Tibial artery (tissue), 4 donors: Measurements from ENCODE around the gene PDE2A.

ENCODE experiments used
- DNase-seq, 2 donors: peaks; one replicate each; pipeline ENCODE4 v3.0.0-alpha.2; 2019
- H3K27ac ChIP-seq, 2 donors: fragments of 200-600 bp; sonication (generic) in 1 of 2; 1 replicate in 1 of 2; 2 replicates in 1 of 2; pipeline ENCODE4 v1.5.1; 2018 to 2019; ENCODE audit warnings: mild to moderate bottlenecking in 1 of 2
- H3K27me3 ChIP-seq, 2 donors: fragments of 200-600 bp; sonication (generic) in 1 of 2; one replicate each; pipeline versions ENCODE4 v1.5.1 to v1.6.0; 2016 to 2019
- H3K36me3 ChIP-seq, 3 donors: fragments of 200-600 bp; sonication (generic) in 2 of 3; one replicate each; pipeline ENCODE4 v1.5.1; 2016 to 2019; ENCODE audit warnings: mild to moderate bottlenecking in 2 of 3
- H3K4me1 ChIP-seq, 4 donors: fragments of 200-600 bp; sonication (generic) in 2 of 4; 1 replicate in 3 of 4; 2 replicates in 1 of 4; pipeline ENCODE4 v1.5.1; 2016 to 2019
- H3K4me3 ChIP-seq, 2 donors: fragments of 200-600 bp; sonication (generic) in 1 of 2; 1 replicate in 1 of 2; 2 replicates in 1 of 2; pipeline ENCODE4 v1.5.1; 2018 to 2019; ENCODE audit warnings: mild to moderate bottlenecking in 2 of 2
- H3K9me3 ChIP-seq, 3 donors: fragments of 200-600 bp; sonication (generic) in 1 of 3; one replicate each; pipeline ENCODE4 v1.5.1; 2016 to 2019
- intact Hi-C: fragments of 100-400 bp; cut with DNase I; formaldehyde crosslinking; loops from one replicate; pipeline ENCODE4 v1.15.0; 2023; ENCODE audit warnings: low total_unique reads
- TF ChIP-seq, protein P1 (sequence below), 2 experiments: fragments of 200-600 bp in 1 of 2; fragments of 450-650 bp in 1 of 2; IDR thresholded peaks; one replicate each; pipeline ENCODE4 v1.5.1; 2017 to 2019; ENCODE audit warnings: antibody characterized with exemption in 2 of 2, mild to moderate bottlenecking in 1 of 2, moderate library complexity in 1 of 2

PDE2A gene

GRCh38 chr11:72720784-72721183, 46.6 kb upstream of the PDE2A start:
- DNase-seq = no peak
- Histone ChIP-seq H3K27ac (peak overlapping the region; percentile 72 to 73), H3K4me1 (peaks cover 0 to 52% (median 39%) of the 10 kb centered on the region in 4 donors), H3K4me3 (peak overlapping the region; percentile 60 to 72), H3K27me3 (no peaks in the 10 kb centered on the region), H3K36me3 (peaks cover 0 to 16% (median 0%) of the 10 kb centered on the region in 3 donors), H3K9me3 (no peaks in the 10 kb centered on the region)
- TF ChIP-seq, protein P1, sequence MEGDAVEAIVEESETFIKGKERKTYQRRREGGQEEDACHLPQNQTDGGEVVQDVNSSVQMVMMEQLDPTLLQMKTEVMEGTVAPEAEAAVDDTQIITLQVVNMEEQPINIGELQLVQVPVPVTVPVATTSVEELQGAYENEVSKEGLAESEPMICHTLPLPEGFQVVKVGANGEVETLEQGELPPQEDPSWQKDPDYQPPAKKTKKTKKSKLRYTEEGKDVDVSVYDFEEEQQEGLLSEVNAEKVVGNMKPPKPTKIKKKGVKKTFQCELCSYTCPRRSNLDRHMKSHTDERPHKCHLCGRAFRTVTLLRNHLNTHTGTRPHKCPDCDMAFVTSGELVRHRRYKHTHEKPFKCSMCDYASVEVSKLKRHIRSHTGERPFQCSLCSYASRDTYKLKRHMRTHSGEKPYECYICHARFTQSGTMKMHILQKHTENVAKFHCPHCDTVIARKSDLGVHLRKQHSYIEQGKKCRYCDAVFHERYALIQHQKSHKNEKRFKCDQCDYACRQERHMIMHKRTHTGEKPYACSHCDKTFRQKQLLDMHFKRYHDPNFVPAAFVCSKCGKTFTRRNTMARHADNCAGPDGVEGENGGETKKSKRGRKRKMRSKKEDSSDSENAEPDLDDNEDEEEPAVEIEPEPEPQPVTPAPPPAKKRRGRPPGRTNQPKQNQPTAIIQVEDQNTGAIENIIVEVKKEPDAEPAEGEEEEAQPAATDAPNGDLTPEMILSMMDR (IDR thresholded peaks at IDR 0.05) = no peak
- intact Hi-C loops = loop anchor here (5.0 kb wide), 2 partner anchors 72 to 92 kb away; partner anchors contain the start of genes ATG16L2 and STARD10

DNA sequence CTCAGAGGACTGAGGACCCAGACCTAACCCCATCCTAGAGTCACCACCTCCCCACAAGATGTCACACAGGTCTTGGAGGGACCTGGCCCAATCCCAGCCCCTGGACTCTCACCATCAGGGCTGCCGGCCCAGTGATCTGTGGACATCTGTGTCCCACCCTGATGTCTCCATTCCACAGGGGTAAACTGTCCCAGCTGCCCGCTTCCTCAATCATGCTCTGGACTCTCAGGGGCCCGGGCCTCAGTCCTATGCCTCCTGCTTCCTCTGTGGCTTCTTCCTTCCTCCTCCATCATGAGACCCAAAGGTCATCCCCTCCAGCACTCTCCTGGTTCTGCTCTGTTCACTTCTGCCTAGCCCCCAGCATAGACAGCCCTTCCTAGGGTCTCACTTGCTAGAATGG, 45.8 kb upstream of the PDE2A start:
- TF ChIP-seq, protein P1 (IDR thresholded peaks at IDR 0.05) = no peak
- no peaks in the 10 kb centered on the region for H3K27me3 ChIP-seq
- H3K4me1 ChIP-seq = peaks cover 0 to 49% (median 38%) of the 10 kb centered on the region in 4 donors
- H3K4me3 ChIP-seq = peak overlapping the region; percentile 60 to 72
- H3K9me3 ChIP-seq = no peaks in the 10 kb centered on the region
- H3K27ac ChIP-seq = peak overlapping the region; percentile 2 to 73
- DNase-seq = peak in 1 of 2 donors; percentile 68
- peaks cover 0 to 16% (median 0%) of the 10 kb centered on the region in 3 donors for H3K36me3 ChIP-seq
- intact Hi-C loops = loop anchor here (5.0 kb wide), 2 partner anchors 72 to 92 kb away; partner anchors contain the start of genes ATG16L2 and STARD10

- no peaks in the 10 kb centered on the region for H3K27me3 ChIP-seq
- peak overlapping the region; percentile 2 to 73 for H3K27ac ChIP-seq
- intact Hi-C loops = no loop called here
- H3K4me3 ChIP-seq = peak overlapping the region in 1 of 2 donors; percentile 72
- H3K36me3 ChIP-seq = peaks cover 0 to 16% (median 0%) of the 10 kb centered on the region in 3 donors
- TF ChIP-seq, protein P1 (IDR thresholded peaks at IDR 0.05) = no peak
- peaks cover 0 to 49% (median 37%) of the 10 kb centered on the region in 4 donors for H3K4me1 ChIP-seq
- no peaks in the 10 kb centered on the region for H3K9me3 ChIP-seq
- DNase-seq = no peak
These were observed 45.3 kb upstream of the PDE2A start for GRCh38 chr11:72719551-72719950.

DNA sequence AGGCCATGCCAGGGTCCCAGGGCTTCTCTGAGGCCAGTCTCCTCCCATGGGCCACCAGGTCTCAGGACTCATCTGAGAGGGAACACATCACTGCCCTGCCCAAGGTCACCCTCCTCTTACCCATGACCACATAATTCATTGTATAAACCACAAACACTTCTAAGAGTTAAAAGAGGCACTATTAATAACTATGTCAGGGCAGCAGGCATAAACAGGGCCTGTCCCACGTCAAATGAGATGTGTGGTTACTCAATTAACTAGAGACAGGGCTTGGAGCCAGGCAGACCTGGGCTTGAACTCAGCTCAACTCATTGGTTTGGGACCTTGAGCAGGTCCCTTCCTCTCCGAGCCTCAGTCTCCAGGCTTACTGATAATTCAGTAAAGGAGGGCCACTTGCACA, 44.9 kb upstream of the PDE2A start:
- peak overlapping the region in 1 of 2 donors; percentile 73 for H3K27ac ChIP-seq
- H3K4me3 ChIP-seq = no peak overlapping the region
- TF ChIP-seq, protein P1 (IDR thresholded peaks at IDR 0.05) = no peak
- H3K27me3 ChIP-seq = no peaks in the 10 kb centered on the region
- peaks cover 0 to 49% (median 37%) of the 10 kb centered on the region in 4 donors for H3K4me1 ChIP-seq
- DNase-seq = no peak
- H3K9me3 ChIP-seq = no peaks in the 10 kb centered on the region
- H3K36me3 ChIP-seq = peaks cover 0 to 18% (median 0%) of the 10 kb centered on the region in 3 donors
- intact Hi-C loops = no loop called here

DNA sequence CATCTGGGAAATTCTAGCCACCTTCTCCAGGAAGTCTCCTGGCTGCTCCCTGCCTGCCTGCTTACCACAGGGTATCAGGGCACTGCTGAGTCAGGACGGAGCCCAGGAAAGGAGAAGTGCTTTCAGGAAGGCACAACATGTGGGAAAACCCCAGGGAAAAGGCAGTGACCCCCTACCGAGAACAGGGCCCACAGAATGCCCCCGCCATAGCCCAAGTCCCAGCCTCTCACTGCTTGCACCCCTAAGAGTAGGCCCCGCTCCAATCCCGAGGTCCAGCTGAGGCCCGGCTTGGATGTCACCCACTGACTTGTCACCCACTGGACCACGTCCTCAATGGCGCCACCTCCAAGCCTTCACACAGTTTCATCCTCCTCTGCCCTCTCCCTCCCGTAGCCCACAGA, 43.9 kb upstream of the PDE2A start:
- no peaks in the 10 kb centered on the region for H3K9me3 ChIP-seq
- TF ChIP-seq, protein P1 (IDR thresholded peaks at IDR 0.05) = no peak
- DNase-seq = no peak
- peaks cover 0 to 46% (median 36%) of the 10 kb centered on the region in 4 donors for H3K4me1 ChIP-seq
- intact Hi-C loops = no loop called here
- H3K36me3 ChIP-seq = peaks cover 0 to 26% (median 0%) of the 10 kb centered on the region in 3 donors
- H3K4me3 ChIP-seq = no peak overlapping the region
- no peak overlapping the region for H3K27ac ChIP-seq
- H3K27me3 ChIP-seq = no peaks in the 10 kb centered on the region
